Activated B cell treated with CpG ODN at 0.5 μM for 24 hours (primary cell): ENCODE data around the gene EEA1. TPM values are rescaled to one million over a fixed set of nuclear protein-coding genes. Genes with fewer than 3 reads are reported as not detected.

Experiments
- ATAC-seq: fragments of 200-7000 bp; cut with Tn5 transposase; one replicate; pipeline ENCODE4 v1.10.0; 2021; ENCODE audit warnings: low read depth, mild to moderate bottlenecking, moderate library complexity
- CTCF ChIA-PET: fragments of 350-600 bp; sonication (Branson Sonifier 250); formaldehyde crosslinking; loops from one replicate; lab custom pipeline; 2021; ENCODE audit warnings: antibody characterized with exemption; lab: Charles Lee
- POLR2A ChIA-PET: fragments of 350-600 bp; sonication (Branson Sonifier 250); formaldehyde crosslinking; loops from one replicate; lab custom pipeline; 2021; ENCODE audit warnings: antibody characterized with exemption; lab: Charles Lee
- DNase-seq: peaks from one replicate; pipeline ENCODE4 v3.0.0; 2022
- H3K27ac Mint-ChIP-seq: one replicate; pipeline ENCODE4 v1.8.0; 2020; ENCODE audit warnings: mixed read lengths
- H3K27me3 Mint-ChIP-seq: one replicate; pipeline ENCODE4 v1.8.0; 2021; ENCODE audit warnings: mixed read lengths
- H3K36me3 Mint-ChIP-seq: one replicate; pipeline ENCODE4 v1.8.0; 2021; ENCODE audit warnings: low read depth, mixed read lengths
- H3K4me1 Mint-ChIP-seq: one replicate; pipeline ENCODE4 v1.8.0; 2021; ENCODE audit warnings: mixed read lengths
- H3K4me3 Mint-ChIP-seq: one replicate; pipeline ENCODE4 v1.8.0; 2020; ENCODE audit warnings: mild to moderate bottlenecking, mixed read lengths
- H3K9me3 Mint-ChIP-seq: one replicate; pipeline ENCODE4 v1.8.0; 2020; ENCODE audit warnings: mixed read lengths
- CTCF ChIP-seq: fragments of 200-600 bp; IDR thresholded peaks from one replicate; pipeline ENCODE4 v1.8.0; 2022; ENCODE audit warnings: antibody characterized with exemption, mild to moderate bottlenecking
- intact Hi-C: fragments of 100-400 bp; cut with micrococcal nuclease; formaldehyde crosslinking; loops from one replicate; pipeline ENCODE4 v1.15.1; 2024
- total RNA-seq: library from RNA; stranded (reverse); gene quantifications from 2 replicates; pipeline ENCODE4 v1.2.3, GENCODE V29; 2022

EEA1 gene
- total RNA-seq, 1 donor from 2014 or later: 22.6 TPM

- no peak overlapping the region for H3K27ac Mint-ChIP-seq
- intact Hi-C loops: no loop called here
- no peaks in the 10 kb centered on the region for H3K4me1 Mint-ChIP-seq
- ChIA-PET CTCF (no interaction called here), POLR2A (no interaction called here)
- TF ChIP-seq CTCF: no peak
- DNase-seq (no peak), ATAC-seq (no peak)
- H3K27me3 Mint-ChIP-seq: no peaks in the 10 kb centered on the region
- H3K4me3 Mint-ChIP-seq: no peak overlapping the region
- H3K9me3 Mint-ChIP-seq: no peaks in the 10 kb centered on the region
- H3K36me3 Mint-ChIP-seq: peaks cover 20% of the 10 kb centered on the region
Measured at GRCh38 chr12:92732716-92733115, 196.4 kb downstream of the EEA1 start.

GRCh38 chr12:92732216-92732615, 196.9 kb downstream of the EEA1 start:
- H3K27me3 Mint-ChIP-seq: no peaks in the 10 kb centered on the region
- H3K4me3 Mint-ChIP-seq: no peak overlapping the region
- H3K36me3 Mint-ChIP-seq: peaks cover 22% of the 10 kb centered on the region
- no peak for ATAC-seq
- H3K9me3 Mint-ChIP-seq: no peaks in the 10 kb centered on the region
- TF ChIP-seq CTCF: no peak
- no peak for DNase-seq
- intact Hi-C loops: no loop called here
- H3K4me1 Mint-ChIP-seq: no peaks in the 10 kb centered on the region
- POLR2A ChIA-PET: no interaction called here
- no peak overlapping the region for H3K27ac Mint-ChIP-seq
- CTCF ChIA-PET: no interaction called here

DNA sequence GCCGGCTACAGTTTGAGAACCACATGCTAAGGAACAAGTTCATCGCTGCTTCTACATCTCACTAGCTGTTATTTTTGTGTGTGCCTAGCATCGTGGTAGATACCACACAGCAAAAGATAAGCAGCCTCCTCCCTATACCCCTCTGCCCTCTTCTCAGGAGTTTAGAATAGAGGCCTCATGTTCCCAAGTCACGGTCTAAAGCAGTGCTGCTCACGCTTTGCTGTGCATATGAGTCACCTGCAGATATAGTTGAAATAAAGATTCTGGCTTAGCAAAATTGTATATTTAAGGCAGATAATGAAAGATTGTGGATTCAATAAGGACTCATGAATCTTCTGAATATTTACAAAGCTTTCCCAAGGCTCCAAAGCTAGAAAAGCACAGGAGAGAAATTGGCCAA, 198.3 kb downstream of the EEA1 start:
- CTCF ChIA-PET: no interaction called here

DNA sequence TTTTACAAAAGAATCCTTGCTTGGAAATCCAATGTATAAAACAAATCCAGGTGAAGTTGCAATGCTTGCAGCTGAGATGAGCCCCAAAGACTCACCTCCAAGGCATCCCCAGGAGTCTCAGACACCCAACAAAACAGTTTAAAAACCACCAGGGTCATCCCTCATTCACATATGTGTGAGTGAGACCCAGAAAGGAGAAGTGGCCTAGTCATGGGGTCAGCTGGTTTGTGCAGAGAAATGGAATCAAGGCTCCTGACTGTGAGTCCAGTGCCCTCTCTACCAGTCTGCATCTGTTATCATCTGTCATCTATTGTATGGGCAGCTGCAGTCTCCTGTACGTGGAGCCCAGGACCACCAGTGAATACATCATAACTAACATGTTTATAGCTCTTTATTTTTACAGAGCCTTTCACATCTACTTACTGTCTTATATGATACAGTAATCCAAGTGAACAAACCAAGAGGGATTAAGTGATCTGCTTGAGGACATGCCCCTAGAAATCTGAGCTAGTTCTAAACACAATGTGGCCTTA, 199.3 kb downstream of the EEA1 start:
- H3K9me3 Mint-ChIP-seq: peaks cover 5% of the 10 kb centered on the region
- POLR2A ChIA-PET: no interaction called here
- H3K4me3 Mint-ChIP-seq: no peak overlapping the region
- no peak overlapping the region for H3K27ac Mint-ChIP-seq
- ATAC-seq (no peak), DNase-seq (no peak)
- CTCF ChIA-PET: no interaction called here
- H3K36me3 Mint-ChIP-seq: peaks cover 29% of the 10 kb centered on the region
- no peak for TF ChIP-seq CTCF
- H3K4me1 Mint-ChIP-seq: no peaks in the 10 kb centered on the region
- intact Hi-C loops: no loop called here
- H3K27me3 Mint-ChIP-seq: no peaks in the 10 kb centered on the region

More for the DNA sequence above, 198.3 kb downstream of the EEA1 start:
- TF ChIP-seq CTCF: no peak
- Mint-ChIP-seq H3K27ac (no peak overlapping the region), H3K4me1 (no peaks in the 10 kb centered on the region), H3K9me3 (no peaks in the 10 kb centered on the region), H3K36me3 (peaks cover 27% of the 10 kb centered on the region), H3K27me3 (no peaks in the 10 kb centered on the region), H3K4me3 (no peak overlapping the region)
- POLR2A ChIA-PET: no interaction called here
- intact Hi-C loops: no loop called here
- DNase-seq: no peak
- ATAC-seq: no peak

- CTCF ChIA-PET: no interaction called here
- no peaks in the 10 kb centered on the region for H3K4me1 Mint-ChIP-seq
- TF ChIP-seq CTCF: no peak
- H3K36me3 Mint-ChIP-seq: peaks cover 49% of the 10 kb centered on the region
- H3K4me3 Mint-ChIP-seq: no peak overlapping the region
- no peaks in the 10 kb centered on the region for H3K27me3 Mint-ChIP-seq
- intact Hi-C loops: no loop called here
- ATAC-seq: no peak
- POLR2A ChIA-PET: no interaction called here
- H3K9me3 Mint-ChIP-seq: peaks cover 14% of the 10 kb centered on the region
- no peak overlapping the region for H3K27ac Mint-ChIP-seq
- no peak for DNase-seq
Measured at GRCh38 chr12:92726850-92727249, 202.2 kb downstream of the EEA1 start.
